GM18517 (cell line): ENCODE data around the gene RELL1.

Source experiments
- ATAC-seq: cut with Tn5 transposase; IDR thresholded peaks from one replicate; pipeline ENCODE4 v1.9.1; 2021; ENCODE audit warnings: mild to moderate bottlenecking, moderate library complexity; ENCODE audit not compliant: unreplicated experiment

RELL1 gene

GRCh38 chr4:37641886-37642849, 44.0 kb downstream of the RELL1 start:
- no peak for ATAC-seq

GRCh38 chr4:37641352-37641751, 44.8 kb downstream of the RELL1 start:
- no peak for ATAC-seq

- ATAC-seq, result no peak
Observed at GRCh38 chr4:37639551-37640285, 46.5 kb downstream of the RELL1 start.

- ATAC-seq, result no peak
Observed at GRCh38 chr4:37635155-37635554, 51.0 kb downstream of the RELL1 start.

GRCh38 chr4:37634180-37634579, 52.0 kb downstream of the RELL1 start:
- no peak for ATAC-seq

GRCh38 chr4:37632836-37633235, 53.3 kb downstream of the RELL1 start:
- no peak for ATAC-seq

- ATAC-seq, result no peak
Observed at GRCh38 chr4:37631551-37631950, 54.6 kb downstream of the RELL1 start.

- ATAC-seq, result no peak
Observed at GRCh38 chr4:37629713-37630112, 56.5 kb downstream of the RELL1 start.

- no peak for ATAC-seq
Observed at GRCh38 chr4:37628977-37629609, 57.1 kb downstream of the RELL1 start.

- ATAC-seq, result no peak
Observed at GRCh38 chr4:37627263-37627662, 58.9 kb downstream of the RELL1 start.

GRCh38 chr4:37625499-37625898, 60.7 kb downstream of the RELL1 start:
- no peak for ATAC-seq

- no peak for ATAC-seq
Observed at GRCh38 chr4:37623940-37624339, 62.2 kb downstream of the RELL1 start.

GRCh38 chr4:37623125-37623524, 63.1 kb downstream of the RELL1 start:
- ATAC-seq, result no peak

- no peak for ATAC-seq
Observed at GRCh38 chr4:37620176-37620575, 66.0 kb downstream of the RELL1 start.

GRCh38 chr4:37615720-37616063, 70.5 kb downstream of the RELL1 start:
- no peak for ATAC-seq

GRCh38 chr4:37615059-37615719, 71.0 kb downstream of the RELL1 start:
- no peak for ATAC-seq

- ATAC-seq, result no peak
Observed at GRCh38 chr4:37612811-37613210, 73.4 kb downstream of the RELL1 start.

- no peak for ATAC-seq
Observed at GRCh38 chr4:37609626-37610025, 76.5 kb downstream of the RELL1 start.

- ATAC-seq, result no peak
Observed at GRCh38 chr4:37607018-37607417, 79.2 kb downstream of the RELL1 start.

GRCh38 chr4:37605843-37606565, 80.2 kb downstream of the RELL1 start:
- ATAC-seq, result no peak
